Inflammatory macrophage (primary cell): ENCODE data around the gene JARID2.

ENCODE experiments used
- DNase-seq, 2 donors: peaks; one replicate each; pipeline ENCODE4 v3.0.0-alpha.2; 2020 to 2022

The JARID2 gene

DNA sequence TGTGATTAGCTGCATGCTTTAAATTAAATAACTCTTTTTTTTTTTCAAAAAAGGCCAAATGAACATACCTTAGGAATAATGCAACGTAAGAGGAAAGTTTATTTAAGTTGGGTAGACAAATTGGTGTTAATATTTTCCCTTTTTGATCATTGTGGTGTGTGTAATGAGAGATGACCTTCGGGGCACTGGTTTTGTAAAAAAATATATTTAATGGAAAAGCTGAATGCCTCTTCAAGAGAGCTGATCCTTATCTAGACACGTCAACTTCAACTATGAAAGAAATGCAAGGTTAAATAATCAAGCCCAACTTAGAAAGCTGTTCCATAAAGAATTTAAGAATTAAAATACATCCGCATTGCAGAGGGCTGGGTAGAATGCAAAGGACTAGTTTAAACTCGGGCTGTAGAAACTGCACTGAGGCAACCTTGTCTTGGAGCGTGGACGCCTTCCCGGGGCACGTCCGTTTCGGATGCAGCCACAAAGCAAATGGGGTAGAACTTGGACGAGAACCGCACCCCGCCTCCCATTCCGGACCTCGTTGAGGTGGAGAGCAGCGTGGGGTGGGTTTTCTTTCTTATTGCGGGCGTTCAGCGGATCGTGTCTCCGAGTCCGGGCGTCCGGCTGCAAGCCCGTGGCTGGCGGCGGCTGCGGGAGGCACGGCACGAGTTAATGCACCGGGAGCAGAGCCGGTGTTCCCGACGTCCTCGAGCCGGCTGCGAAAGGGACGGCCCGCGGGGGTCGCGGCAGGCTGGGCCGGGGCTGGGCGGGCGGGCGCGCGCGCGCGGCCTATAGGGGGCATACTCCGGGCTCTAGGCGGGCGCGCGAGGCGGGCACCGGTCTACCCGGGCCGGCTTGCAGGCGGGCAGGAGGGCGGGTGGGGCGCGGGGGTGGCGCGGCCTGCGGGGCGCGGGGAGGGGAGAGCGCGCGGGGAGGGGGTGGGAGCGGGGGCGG, 1.9 kb downstream of the JARID2 start:
- peak; percentile 54 to 57 for DNase-seq

DNA sequence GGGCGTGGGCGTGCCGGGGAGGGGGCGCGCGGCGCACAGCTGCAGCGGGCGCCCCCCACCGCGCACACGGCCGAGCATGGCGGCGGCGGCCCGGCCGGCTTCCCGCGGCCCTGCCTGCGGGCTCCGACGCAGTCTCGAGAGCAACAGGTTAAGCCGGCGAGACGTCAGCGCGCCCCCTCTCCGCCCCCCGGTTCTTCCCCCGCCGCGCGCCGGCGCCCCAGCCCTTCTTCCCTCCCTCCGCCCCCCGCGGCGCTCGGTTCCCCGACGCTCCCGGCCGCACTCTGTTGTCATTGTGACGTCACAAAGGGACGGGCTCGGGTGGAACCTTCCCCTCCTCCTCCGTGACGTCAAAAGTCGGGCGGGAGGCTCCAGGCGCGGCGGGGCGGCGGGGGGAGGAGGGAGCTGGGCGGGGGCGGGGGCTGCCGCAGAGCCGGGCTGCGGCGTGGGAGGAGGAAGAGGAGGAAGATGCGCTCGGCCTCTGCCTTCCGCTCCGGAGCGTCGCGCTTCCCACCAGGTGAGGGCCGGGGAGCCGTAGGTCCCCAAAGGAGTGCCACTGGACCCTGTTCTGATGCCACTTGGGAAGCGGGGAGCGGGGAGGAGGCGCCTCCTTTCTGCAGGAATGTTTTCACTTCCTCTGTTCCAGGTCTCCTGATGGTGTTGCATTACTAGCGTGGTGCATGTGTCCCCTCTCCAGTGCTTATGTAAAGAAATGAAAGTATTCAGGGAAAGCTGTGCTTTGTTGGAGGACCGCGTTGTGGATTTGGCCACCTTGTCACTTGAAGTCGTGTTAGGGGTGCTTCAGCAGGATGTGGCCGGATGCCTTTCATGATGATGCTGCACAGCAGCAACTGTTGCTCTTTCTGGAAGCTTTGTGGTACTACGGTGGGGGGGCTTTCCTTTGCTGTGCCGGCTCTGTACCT, 2.8 kb downstream of the JARID2 start:
- peak; percentile 92 to 94 for DNase-seq

DNA sequence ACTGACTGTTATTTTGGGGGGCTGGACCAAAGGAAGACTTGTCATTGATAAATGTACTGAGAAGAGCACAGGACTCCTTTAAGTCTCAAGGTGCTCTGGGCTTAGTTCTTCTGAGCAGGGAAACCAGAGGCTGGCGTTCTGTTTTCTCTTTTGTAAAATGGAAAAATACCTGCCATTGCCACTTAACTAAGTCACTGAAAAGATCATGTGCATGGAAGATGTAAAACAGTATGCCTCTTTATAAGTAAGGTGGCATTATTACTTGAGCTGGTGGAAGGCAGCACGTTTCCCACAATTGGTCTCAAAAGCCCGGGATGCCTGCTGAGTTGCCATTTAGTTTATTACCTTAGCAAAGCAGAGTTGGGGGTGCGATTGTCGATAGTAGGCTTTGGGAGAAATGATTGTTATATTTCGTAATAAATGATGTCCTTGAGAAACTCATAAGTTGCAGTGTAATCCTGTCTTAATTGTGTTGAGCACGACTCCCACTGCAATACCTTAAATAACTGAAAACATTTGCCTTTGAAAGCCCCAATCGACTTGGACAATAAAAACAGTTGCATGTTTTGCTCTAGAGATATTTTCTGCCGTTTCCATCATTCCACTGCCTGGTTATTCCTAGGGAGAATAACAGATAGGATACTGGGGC, 3.6 kb downstream of the JARID2 start:
- DNase-seq: no peak

DNA sequence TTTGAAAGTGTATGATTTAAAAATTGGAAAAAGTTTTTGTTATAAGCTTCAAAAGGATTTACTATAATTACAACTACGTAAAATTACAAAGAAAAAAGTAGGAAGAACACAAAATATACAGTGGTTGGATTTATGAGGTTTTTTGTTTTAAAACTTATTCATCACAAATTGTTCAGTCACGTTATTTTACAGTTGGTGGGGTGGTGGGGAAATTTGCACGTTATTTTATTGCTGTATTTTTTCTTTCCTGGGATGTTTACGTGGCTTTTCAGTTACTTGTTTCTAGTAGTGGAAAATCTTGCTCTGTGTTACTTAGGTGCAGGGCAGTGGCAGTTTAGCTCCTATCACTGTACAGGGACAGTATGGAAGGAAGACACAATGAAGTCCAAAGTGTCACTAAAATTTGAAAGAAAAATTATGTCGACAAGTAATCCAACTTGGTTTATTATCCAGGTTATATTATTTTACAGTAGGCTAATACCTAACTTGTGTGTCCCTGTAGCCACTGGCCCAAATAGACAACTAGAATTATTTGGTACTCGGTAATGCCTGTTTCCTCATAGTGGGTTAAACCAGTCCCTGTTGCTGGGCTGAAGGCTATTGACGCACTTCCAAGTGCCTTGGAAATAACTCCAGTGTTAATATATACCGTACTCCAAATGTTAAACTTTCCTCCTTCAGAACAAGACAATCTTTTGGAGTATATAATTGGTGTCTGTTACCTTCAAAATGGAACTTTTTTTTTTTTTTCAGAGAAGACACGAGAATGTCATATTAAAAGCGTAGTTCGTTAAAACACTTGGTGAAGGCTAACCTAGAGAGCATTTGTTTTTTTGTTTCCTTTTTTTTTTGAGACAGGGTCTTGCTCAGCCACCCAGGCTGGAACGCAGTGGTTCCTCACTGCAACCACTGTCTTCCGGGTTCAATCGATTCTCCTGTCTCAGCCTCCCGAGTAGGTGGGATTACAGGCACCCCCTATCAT, 4.6 kb downstream of the JARID2 start:
- no peak for DNase-seq

DNA sequence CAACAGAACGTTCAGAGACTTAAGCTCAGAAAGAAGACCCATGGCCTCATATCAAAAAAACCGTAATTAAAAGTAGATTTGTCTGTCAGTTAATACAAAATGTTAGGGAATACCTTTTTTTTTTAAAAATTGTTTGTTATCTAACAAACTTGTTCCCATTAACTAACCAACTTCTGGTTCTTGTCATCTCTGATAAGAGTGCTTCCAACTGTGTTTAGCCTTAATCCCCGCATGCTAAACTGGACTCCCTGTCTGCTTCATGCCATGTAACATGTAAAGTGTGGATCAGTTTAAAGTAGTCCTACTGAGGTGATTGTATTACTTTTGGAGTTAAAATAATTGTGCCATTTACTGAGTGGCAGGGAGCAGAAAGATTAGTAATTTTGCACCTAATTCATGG, 6.3 kb downstream of the JARID2 start:
- no peak for DNase-seq

DNA sequence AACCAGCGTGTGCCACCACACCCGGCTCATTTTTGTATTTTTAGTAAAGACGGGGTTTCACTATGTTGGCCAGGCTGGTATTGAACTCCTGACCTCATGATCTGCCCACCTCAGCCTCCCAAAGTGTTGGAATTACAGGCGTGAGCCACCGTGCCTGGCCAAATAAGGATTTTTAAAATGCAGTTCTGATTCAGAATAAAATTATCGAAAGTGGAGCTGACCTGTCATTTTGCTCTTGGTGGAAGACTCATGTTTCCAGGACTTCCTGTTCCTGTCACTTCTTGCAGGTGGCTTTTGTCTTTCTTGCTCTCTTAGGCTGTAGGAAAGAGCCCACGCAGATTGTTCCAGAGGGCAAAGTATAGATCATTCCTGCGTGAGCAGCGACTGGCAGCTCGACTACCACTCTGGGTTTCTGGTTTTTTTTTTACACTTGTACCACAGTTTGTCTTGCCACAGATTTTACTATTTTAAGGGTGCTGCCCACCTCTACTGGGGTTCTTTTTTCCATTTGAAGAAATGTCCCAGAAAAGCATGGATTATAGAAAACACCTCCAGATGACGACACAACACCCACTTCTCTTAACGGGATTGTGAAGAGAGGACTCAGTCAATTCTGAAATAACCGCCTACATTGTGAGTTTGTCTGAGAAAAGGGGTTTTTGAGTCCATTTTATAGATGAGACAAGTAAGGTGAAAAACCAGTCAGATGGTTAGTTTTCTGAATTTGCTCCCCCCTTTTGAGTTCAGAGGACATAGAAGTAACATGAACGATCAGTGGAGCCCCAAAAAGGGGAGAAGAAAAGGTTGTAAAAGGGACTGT, 7.5 kb downstream of the JARID2 start:
- no peak for DNase-seq

DNA sequence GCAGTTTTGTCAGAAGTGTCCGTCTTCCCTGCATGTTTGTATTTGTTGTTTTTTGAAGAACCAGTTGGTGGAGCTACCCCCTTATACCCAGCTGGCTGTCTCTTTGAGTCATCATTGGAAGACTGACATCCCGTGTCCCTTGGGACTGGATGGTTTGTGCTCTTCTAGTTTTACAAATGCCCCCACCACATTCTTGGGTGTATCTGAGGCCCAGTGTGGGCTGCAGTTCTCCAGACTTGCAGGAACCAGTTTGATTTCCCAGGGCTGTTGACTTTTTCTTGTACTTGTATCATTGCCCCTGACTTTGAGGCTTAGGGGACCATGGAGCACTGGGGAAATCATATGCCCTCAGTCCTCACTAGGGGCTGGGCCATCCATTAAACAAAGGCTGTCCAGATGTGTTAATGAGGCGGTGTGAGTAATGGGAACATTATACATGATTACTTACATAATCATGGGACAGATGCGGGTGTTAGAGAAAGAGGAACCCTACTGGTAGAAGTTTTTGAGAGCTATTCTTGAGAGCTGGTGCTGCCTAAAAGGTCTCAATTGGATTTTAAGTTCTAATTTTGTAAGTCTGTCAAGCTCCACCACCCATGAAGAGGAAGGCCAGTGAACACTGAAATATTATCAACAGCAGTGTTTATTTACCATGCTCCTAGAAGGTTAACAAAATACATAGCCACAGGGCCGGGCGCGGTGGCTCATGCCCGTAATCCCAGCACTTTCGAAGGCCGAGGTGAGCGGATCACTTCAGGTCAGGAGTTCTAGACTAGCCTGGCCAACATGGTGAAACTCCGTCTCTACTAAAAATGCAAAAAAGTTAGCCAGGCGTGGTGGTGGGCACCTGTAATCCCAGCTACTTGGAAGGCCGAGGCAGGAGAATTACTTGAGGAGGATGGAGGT, 8.5 kb downstream of the JARID2 start:
- DNase-seq: peak; percentile 70 to 81

DNA sequence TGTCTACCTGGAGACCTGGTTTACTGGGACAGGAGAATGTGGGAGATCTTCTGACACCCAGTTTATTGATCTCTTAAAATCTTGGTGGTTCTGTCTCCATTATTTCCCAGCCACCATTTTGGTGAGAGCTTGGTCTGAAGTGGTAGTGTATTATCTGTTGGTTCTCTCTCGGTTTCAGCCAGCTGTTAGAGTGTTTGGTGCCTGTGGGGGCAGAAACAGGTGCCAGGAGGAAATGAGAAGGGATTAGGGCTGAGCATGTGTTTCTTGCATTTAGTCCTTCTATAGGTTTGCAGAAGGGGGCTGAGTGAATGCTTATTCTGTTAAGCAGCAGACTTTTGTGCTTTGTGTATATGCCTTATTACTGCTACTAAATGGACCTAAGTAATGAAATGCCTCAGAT, 9.6 kb downstream of the JARID2 start:
- DNase-seq: no peak

DNA sequence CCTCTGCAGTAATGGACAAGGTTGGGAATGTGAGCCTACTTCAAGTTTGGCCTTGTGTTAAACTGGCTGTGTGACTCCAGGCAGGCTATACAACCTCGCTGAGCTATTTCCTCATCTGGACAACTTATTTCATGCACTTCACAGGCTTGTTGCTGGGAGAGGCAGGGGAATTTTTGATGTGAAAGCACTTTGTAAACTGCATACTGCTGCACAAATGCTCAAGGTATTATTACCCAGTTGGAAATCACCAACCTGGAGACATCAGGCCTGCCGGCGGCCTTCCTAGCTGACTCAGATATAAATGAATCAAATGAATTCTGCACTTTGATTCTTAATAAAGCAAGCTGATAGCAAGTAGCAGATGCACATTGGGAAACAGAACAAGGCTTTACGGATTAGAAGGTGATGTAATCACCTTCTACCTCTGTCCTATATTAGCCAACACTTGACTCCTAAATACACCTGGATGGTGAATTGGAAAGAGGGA, 10.1 kb downstream of the JARID2 start:
- peak; percentile 19 to 22 for DNase-seq

DNA sequence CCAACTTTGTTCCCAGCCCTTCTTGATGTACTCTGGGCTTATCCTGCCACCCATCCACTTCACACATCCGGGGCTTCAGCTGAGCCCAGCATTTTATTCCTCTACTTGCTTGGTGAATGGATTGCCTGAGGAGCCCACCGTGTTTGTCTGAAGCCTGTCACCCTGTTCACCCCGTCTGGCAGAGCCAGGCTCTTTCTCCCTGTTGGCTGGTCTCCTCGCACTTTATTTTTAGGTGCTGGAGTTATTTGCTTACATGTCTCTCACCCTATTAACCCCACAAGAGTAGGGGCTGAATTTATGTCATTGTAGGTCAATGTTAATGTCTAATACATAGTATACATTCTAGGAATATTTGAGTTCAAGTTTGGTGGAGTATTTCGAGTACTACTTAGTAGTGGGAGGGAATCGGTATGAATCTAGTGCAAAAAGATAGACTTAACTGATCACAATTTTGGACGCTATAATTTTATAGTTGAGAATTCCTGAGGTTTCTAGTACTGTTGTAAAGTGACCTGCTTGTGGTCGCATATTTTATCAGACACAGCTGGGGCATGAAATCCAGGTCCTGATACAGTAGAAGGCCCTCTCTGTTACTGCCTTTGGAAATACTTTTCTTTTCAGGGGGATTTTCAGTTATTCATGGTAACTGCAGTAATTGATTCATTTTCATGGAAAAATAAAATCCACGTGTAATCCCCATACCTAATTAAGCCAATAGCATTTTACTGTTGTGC, 10.8 kb downstream of the JARID2 start:
- DNase-seq: no peak

DNA sequence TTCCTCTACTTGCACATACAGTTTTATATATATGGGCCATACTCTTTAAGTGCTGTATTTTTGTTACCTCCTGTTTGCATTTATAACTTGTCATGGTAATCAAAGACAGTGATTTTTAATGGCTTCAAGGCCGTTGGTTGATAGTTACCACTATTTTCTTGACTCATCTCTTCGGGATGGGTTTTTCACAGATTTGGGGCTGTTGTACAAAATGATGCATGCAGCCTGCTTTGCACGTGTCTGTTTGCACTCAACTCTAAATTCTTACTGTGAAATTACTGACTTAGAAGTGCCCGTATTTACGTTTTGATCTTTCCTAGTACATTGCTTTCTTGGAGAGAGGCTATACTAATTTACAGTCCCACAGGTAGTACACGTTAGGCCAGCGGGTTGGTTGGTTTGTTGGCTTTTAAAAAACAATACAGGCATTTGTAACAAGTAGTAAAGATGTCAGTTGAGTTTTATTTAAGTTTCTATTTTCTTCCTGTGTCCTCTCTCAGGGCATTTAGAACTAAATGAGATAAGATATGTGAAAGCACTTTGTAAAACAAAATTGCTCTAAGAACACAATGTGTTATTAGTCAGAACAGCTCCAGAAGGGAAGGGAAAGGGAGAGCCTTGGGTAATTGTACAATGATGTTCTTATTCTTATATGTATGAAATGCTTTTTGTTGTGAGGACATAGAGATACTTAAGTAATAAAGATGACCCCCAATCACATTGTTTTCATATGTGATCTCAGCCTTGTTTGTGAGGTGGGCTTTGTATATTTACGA, 11.7 kb downstream of the JARID2 start:
- no peak for DNase-seq

DNA sequence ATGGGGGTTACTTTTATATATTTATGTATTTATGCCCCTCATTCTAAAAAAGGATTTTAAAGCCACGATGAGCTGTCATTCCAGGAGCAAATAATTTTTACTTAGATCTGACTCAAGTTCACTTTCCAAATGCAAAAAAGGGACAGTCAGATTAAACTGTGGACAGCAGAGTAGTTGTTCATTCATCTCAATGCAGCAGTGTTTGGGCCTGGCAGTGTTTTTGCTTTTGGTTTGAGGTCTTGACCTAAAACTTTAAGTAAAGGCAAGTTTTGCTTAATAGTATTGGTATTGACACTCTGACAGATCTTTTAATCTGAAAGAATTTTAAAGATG, 13.9 kb downstream of the JARID2 start:
- DNase-seq: no peak

DNA sequence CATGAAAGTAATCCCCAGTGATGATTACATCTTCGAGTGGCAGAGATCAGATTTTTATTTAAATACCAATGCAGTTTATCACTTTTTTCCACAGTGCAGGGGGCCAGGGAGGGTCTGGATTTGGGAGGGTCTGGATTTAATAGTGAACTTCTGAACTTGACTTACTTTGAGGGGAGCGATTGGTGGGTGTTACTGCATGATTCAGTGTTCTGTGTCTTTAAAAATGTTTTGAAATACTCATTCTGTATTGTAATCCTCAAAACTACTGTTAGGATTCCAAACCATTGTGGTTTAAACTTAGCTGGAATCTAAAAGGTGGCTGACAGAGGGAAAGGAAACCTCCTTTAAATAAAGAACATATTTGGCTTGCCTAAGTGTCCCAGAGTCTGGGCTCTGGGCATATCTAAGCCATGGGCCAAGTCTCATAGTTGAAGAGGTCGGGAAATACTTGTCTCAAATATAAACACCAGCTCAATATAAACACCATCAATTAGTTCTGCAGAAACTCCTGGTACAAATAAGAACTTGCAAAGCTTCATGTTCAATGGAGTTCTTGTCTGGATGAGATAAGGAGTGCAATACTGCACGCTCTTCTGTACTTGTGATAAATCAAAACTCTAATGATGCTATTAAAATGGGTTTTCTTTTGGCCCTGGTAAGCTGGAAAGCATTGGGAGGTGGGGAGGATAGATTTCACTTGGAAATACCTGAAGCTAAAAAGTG, 14.4 kb downstream of the JARID2 start:
- DNase-seq: no peak

DNA sequence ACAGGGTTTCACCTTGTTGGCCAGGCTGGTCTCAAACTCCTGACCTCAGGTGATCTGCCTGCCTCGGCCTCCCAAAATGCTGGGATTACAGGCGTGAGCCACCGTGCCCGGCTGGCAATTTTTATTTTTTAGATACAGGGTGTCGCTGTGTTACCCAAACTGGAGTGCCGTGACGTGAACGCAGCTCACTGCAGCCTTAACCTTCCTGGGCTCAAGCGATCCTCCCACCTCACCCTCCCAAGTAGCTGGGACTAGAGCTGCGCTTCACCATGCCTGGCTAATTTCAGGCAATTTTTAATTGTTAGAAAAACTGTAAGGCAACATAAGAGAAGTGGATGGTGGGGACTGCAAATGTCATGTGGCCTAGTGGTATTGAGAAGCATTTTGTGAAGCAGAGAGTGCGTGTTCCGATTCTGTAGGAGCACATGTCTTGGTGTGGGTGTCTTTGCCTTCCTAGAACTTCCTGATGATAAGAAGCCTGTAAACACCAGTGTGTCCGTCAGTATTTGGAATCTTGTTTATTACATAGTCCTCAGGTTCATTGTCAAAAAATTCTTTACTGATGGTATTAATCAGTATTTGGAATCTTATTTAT, 18.0 kb downstream of the JARID2 start:
- peak; percentile 61 to 75 for DNase-seq

DNA sequence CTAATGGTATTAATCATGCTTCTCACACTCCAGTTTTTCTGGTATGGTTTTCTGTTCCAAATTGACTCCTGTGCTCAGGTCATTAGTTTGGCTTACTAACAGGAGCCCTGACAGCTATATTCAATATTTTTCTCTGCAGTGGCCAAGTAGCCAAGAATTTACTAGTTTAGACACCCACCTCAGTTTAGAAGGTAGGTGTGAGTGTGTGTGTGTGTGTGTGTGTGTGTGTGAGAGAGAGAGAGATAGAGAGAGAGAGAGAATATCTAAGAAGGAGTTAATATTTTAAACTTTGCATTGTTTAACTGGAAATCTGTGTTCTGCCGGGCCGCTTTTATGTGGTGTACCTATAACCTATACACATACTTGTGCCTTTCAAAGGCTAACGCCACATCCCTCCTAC, 18.5 kb downstream of the JARID2 start:
- no peak for DNase-seq

DNA sequence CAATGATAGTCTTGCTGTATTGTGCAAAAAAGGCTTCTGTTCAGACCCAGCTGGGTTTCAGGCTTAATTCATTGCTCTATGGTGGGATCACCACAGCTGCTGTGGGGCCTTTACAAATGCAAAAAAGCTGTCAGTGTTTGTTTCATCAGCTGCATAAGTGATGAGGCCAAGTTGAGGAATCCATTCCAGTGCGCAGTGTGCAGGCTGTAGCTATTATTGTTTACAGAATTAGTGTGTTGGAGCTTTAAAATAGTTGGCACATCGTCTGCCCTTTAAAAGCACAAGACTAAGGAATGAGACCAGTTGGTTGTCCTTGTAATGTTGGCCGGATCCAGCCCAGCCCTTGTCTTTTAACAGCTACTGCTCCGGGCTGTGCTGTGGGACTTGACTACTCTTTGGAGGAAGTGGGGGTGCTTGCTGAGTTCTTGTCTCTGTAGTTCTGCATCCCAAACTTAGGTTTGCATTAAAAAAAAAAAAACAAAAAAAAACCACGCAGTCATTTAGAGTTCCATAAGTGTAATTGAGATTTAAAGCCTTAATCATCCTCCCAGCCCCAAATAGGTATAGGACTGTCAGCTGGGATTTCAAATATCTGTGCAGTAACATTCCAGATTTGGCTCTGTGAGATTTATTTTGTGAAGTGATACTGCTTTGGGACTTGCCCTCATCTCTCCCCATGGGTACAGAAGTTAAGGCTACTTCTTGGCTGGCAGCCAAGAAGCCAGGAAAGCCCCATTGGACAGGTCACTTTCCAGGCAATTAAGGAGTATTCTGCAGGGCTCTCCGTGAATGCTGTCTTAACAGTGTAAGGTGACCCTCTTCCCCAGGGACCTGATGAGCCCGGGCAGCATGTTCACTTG, 19.3 kb downstream of the JARID2 start:
- DNase-seq: peak; percentile 40 to 46
